ENCODE measurements around the gene SP8. TPM values are rescaled to one million over a fixed set of nuclear protein-coding genes. Genes with fewer than 3 reads are reported as not detected.

SP8 gene
- total RNA-seq, 1 experiment from 2014 or later = 44.9 TPM

DNA sequence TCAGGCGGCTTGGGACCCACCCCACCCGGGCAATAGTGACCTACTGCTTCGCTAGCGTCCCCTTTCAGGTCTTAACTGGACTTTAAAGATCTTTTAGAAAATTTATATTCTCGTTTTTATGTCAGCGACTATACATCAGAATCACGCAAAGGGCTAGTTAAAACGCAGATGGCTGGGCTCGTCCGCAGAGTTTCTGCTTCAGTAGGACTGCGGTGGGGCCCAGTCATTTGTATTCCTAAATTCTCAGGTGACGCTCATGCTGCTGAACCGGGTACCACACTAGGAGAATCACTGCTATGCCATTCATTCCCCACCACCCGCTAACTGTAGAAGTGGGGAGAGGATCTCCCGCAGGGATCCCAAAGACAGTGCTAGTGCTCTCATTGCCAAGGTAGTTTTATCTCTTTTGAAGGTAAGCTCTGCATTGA, 12.0 kb upstream of the SP8 start:
- H3K27me3 ChIP-seq (ENCODE audit: control insufficient read depth, insufficient read depth, low read length) = peaks cover 23% of the 10 kb centered on the region
- H3K36me3 ChIP-seq (replicated peaks; ENCODE audit: control insufficient read depth, insufficient read depth, low read length) = no peaks in the 10 kb centered on the region
- DNase-seq = peak; percentile 72
- peak overlapping the region; percentile 68 for H3K4me3 ChIP-seq (ENCODE audit: insufficient read depth, low read depth, low read length)

DNA sequence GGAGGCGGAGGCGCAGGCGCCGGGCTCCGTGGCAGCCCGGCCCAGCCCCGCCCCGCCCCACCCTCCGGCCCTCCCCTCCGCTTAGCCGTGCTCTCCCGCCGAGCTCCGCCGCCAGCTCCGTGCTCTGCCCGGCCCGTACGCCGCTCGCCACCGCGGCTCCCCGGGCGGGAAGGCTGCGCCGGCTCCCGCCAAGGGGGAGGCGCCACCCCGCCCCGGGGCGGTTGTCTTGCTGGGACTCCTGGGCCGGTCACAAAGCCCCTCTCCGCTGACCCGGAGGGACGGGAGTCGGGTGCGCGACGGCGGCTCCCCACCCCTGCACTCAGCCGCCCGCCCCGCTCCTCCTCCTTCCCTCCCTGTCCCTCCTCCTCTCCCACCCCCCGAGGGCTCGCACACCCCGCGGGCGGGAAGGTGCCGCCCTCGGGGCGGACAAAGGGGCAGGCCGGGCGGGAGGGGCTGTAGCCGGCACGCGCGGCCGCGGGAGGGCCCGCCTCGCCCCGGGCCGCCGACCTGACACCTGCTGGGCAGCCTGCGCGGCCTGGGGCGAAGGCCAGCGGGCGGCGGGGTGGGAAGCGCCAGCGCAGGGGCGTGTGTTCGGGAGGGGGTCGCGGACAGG, 11.5 kb upstream of the SP8 start:
- H3K36me3 ChIP-seq (replicated peaks; ENCODE audit: control insufficient read depth, insufficient read depth, low read length) = no peaks in the 10 kb centered on the region
- H3K27me3 ChIP-seq (ENCODE audit: control insufficient read depth, insufficient read depth, low read length) = peaks cover 28% of the 10 kb centered on the region
- DNase-seq = peak; percentile 91
- peak overlapping the region; percentile 68 for H3K4me3 ChIP-seq (ENCODE audit: insufficient read depth, low read depth, low read length)

- H3K36me3 ChIP-seq (replicated peaks; ENCODE audit: control insufficient read depth, insufficient read depth, low read length) = no peaks in the 10 kb centered on the region
- DNase-seq = peak; percentile 30
- peaks cover 34% of the 10 kb centered on the region for H3K27me3 ChIP-seq (ENCODE audit: control insufficient read depth, insufficient read depth, low read length)
- peak overlapping the region; percentile 68 for H3K4me3 ChIP-seq (ENCODE audit: insufficient read depth, low read depth, low read length)
Observed at GRCh38 chr7:20797462-20798080, 10.9 kb upstream of the SP8 start.

DNA sequence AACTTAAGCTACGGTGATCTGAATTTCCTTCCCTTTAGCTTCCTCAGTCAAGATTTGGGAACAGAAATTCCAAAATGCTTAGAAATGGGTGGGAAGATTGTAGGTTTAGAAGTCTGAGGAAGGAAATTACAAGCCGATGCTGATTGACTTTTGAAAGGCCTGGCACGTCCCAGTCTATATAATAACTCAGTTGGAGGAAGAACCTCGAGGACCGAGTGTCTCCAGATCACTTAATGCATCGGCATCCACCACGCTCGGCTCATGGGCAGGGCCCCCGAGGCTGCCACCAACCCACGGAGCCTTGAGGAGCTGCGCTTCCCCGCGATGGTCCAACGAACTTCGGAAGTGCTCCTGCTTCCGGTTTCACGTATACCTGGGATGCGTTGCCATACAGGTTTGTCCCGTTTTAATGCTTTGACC, 10.4 kb upstream of the SP8 start:
- no peak for DNase-seq
- Histone ChIP-seq H3K27me3 (ENCODE audit: control insufficient read depth, insufficient read depth, low read length) (peaks cover 40% of the 10 kb centered on the region), H3K36me3 (replicated peaks; ENCODE audit: control insufficient read depth, insufficient read depth, low read length) (no peaks in the 10 kb centered on the region), H3K4me3 (ENCODE audit: insufficient read depth, low read depth, low read length) (peak overlapping the region; percentile 68)

GRCh38 chr7:20796500-20796899, 9.8 kb upstream of the SP8 start:
- no peak for DNase-seq
- H3K4me3 ChIP-seq (ENCODE audit: insufficient read depth, low read depth, low read length) = peak overlapping the region; percentile 1; the same call in 1 of the 2 replicates
- H3K36me3 ChIP-seq (replicated peaks; ENCODE audit: control insufficient read depth, insufficient read depth, low read length) = no peaks in the 10 kb centered on the region
- peaks cover 45% of the 10 kb centered on the region for H3K27me3 ChIP-seq (ENCODE audit: control insufficient read depth, insufficient read depth, low read length)

- DNase-seq = peak; percentile 71
- H3K36me3 ChIP-seq (replicated peaks; ENCODE audit: control insufficient read depth, insufficient read depth, low read length) = no peaks in the 10 kb centered on the region
- H3K27me3 ChIP-seq (ENCODE audit: control insufficient read depth, insufficient read depth, low read length) = peaks cover 50% of the 10 kb centered on the region
- no peak overlapping the region; the same call in 1 of the 2 replicates for H3K4me3 ChIP-seq (ENCODE audit: insufficient read depth, low read depth, low read length)
Observed at GRCh38 chr7:20795881-20796280, 9.2 kb upstream of the SP8 start.

- 0 out of 2 replicates have a peak overlapping the region, but pooled peaks have one; percentile 2 for H3K4me3 ChIP-seq (ENCODE audit: insufficient read depth, low read depth, low read length)
- H3K36me3 ChIP-seq (replicated peaks; ENCODE audit: control insufficient read depth, insufficient read depth, low read length) = no peaks in the 10 kb centered on the region
- H3K27me3 ChIP-seq (ENCODE audit: control insufficient read depth, insufficient read depth, low read length) = peaks cover 55% of the 10 kb centered on the region
- peak; percentile 35 for DNase-seq
Observed at GRCh38 chr7:20795361-20795760, 8.7 kb upstream of the SP8 start.

DNA sequence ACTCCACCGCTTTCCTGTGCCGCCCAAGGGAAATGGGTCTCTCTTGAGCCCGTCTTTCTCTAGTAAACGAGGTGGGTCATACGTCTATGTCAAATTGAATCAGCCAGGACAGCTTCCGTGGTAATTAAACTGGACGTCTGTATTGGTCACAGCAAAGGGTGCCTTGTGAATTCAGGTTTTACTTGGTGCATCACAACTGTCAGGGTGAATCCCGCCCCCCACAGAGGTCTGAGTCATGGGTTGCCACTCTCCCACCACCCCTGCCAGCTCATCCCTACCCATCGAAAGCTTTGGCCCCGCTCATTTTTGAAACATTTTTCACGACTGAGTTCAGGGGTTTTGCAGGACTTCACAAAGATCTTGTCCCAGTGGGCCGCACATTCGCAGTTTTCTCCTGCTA, 8.0 kb upstream of the SP8 start:
- Histone ChIP-seq H3K4me3 (ENCODE audit: insufficient read depth, low read depth, low read length) (no peak overlapping the region), H3K27me3 (ENCODE audit: control insufficient read depth, insufficient read depth, low read length) (peaks cover 62% of the 10 kb centered on the region), H3K36me3 (replicated peaks; ENCODE audit: control insufficient read depth, insufficient read depth, low read length) (no peaks in the 10 kb centered on the region)
- no peak for DNase-seq

- H3K4me3 ChIP-seq (ENCODE audit: insufficient read depth, low read depth, low read length) = no peak overlapping the region
- H3K27me3 ChIP-seq (ENCODE audit: control insufficient read depth, insufficient read depth, low read length) = peaks cover 69% of the 10 kb centered on the region
- no peaks in the 10 kb centered on the region for H3K36me3 ChIP-seq (replicated peaks; ENCODE audit: control insufficient read depth, insufficient read depth, low read length)
- peak; percentile 36 for DNase-seq
Observed at GRCh38 chr7:20793694-20794394, 7.2 kb upstream of the SP8 start.

GRCh38 chr7:20793248-20793647, 6.6 kb upstream of the SP8 start:
- DNase-seq = no peak
- H3K36me3 ChIP-seq (replicated peaks; ENCODE audit: control insufficient read depth, insufficient read depth, low read length) = no peaks in the 10 kb centered on the region
- no peak overlapping the region for H3K4me3 ChIP-seq (ENCODE audit: insufficient read depth, low read depth, low read length)
- peaks cover 75% of the 10 kb centered on the region for H3K27me3 ChIP-seq (ENCODE audit: control insufficient read depth, insufficient read depth, low read length)

GRCh38 chr7:20791538-20792434, 5.1 kb upstream of the SP8 start:
- peak overlapping the region; percentile 20; the same call in 1 of the 2 replicates for H3K4me3 ChIP-seq (ENCODE audit: insufficient read depth, low read depth, low read length)
- H3K27me3 ChIP-seq (ENCODE audit: control insufficient read depth, insufficient read depth, low read length) = peaks cover 69% of the 10 kb centered on the region
- no peak for DNase-seq
- no peaks in the 10 kb centered on the region for H3K36me3 ChIP-seq (replicated peaks; ENCODE audit: control insufficient read depth, insufficient read depth, low read length)

- DNase-seq = no peak
- H3K36me3 ChIP-seq (replicated peaks; ENCODE audit: control insufficient read depth, insufficient read depth, low read length) = no peaks in the 10 kb centered on the region
- no peak overlapping the region for H3K4me3 ChIP-seq (ENCODE audit: insufficient read depth, low read depth, low read length)
- H3K27me3 ChIP-seq (ENCODE audit: control insufficient read depth, insufficient read depth, low read length) = peaks cover 76% of the 10 kb centered on the region
Observed at GRCh38 chr7:20790375-20790774, 3.7 kb upstream of the SP8 start.

GRCh38 chr7:20788420-20788990, 1.8 kb upstream of the SP8 start:
- Histone ChIP-seq H3K27me3 (ENCODE audit: control insufficient read depth, insufficient read depth, low read length) (peaks cover 76% of the 10 kb centered on the region), H3K36me3 (replicated peaks; ENCODE audit: control insufficient read depth, insufficient read depth, low read length) (no peaks in the 10 kb centered on the region), H3K4me3 (ENCODE audit: insufficient read depth, low read depth, low read length) (no peak overlapping the region)
- DNase-seq = peak; percentile 23
